IPS DF 6.9 (cell line): ENCODE results near the gene MPPE1.

Source experiments
- DNase-seq: peaks from one replicate; pipeline ENCODE4 v3.0.0-alpha.2; 2013; ENCODE audit warnings: low read depth, low spot score
- H3K27ac ChIP-seq: one replicate; pipeline ENCODE4 v1.5.1; 2013; ENCODE audit warnings: low read length, control low read depth
- H3K27me3 ChIP-seq: 2 replicates; pipeline ENCODE4 v1.6.1; 2013; ENCODE audit warnings: mild to moderate bottlenecking, low read length; ENCODE audit not compliant: control insufficient read depth, insufficient read depth
- H3K36me3 ChIP-seq: 2 replicates; pipeline ENCODE4 v1.6.1; 2013; ENCODE audit warnings: low read length; ENCODE audit not compliant: control insufficient read depth, insufficient read depth
- H3K4me1 ChIP-seq: 2 replicates; pipeline ENCODE4 v1.6.1; 2013; ENCODE audit warnings: low read length; ENCODE audit not compliant: control insufficient read depth, insufficient read depth
- H3K4me3 ChIP-seq: 2 replicates; pipeline ENCODE4 v1.5.1; 2013; ENCODE audit warnings: mild to moderate bottlenecking, low read length
- H3K9me3 ChIP-seq: 2 replicates; pipeline ENCODE4 v1.6.1; 2013; ENCODE audit warnings: low read length, inconsistent platforms; ENCODE audit not compliant: control insufficient read depth, insufficient read depth
- WGBS: extraction: QIAGEN DNeasy Blood & Tissue Kit; methylation state at CpG from one replicate; pipeline ENCODE4 v1.1.7; 2013; ENCODE audit warnings: mixed read lengths, missing lambda C conversion rate; ENCODE audit not compliant: insufficient read length, insufficient coverage; 5-methylcytosine and 5-hydroxymethylcytosine counted together

MPPE1 gene

DNA sequence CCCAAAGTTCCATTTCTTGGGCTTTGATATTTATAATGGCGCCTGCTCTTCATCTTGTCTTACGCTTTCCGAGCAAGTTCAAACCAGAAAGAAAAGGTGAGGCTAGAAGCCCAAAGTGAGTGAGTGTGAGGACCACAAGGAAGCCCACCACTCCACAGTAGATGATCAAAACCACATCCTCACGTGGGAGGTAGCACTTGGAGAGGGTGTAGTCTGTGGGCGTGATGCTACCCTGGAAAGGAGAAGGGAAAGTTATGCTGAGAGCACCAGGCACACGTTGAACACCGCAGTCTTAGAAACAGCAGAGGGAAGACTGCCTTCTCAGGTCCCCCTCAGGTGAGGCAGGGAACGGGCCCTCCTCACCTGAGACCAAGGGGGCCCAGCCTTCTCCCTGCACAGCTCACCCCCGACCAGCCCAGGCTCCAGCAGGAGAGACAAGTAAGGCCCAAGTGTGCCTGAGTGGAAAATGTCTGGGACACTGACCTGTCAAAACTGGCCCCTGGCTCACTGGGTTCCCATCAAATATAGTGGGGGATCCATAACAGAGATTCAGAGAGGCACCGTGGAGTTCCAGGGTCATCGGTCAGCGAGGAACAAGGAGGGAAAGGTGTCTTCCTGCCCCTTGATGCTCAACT, 23.6 kb downstream of the MPPE1 start:
- no peaks in the 10 kb centered on the region for H3K27me3 ChIP-seq
- H3K4me3 ChIP-seq, result no peak overlapping the region
- peaks cover 9% of the 10 kb centered on the region for H3K36me3 ChIP-seq
- no peaks in the 10 kb centered on the region for H3K9me3 ChIP-seq
- H3K27ac ChIP-seq, result no peak overlapping the region
- WGBS, result no CpG with 5 or more reads among the region's 12 CpGs
- no peak for DNase-seq
- H3K4me1 ChIP-seq, result no peaks in the 10 kb centered on the region

DNA sequence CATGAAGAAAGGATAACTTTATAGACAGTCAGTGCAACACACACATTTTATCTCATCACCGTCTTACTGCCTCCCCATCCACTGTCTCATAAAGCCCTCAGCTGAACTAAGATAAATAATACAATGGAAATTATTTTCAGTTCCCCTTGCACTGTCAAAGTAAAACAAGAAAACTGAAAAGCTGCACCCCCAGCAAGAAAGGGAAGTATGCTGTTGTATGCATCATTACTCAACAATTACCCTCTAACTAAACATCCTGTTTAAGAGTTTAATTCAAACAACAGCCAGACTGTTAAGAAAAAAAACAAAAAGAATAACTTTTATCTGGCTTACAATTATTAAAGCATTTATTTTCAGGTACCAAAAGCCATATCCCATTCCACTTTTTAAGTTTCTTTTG, 25.0 kb downstream of the MPPE1 start:
- no peak overlapping the region for H3K27ac ChIP-seq
- H3K4me1 ChIP-seq, result no peaks in the 10 kb centered on the region
- peaks cover 9% of the 10 kb centered on the region for H3K36me3 ChIP-seq
- DNase-seq, result no peak
- H3K9me3 ChIP-seq, result no peaks in the 10 kb centered on the region
- no CpG with 5 or more reads among the region's 1 CpG for WGBS
- H3K4me3 ChIP-seq, result no peak overlapping the region
- no peaks in the 10 kb centered on the region for H3K27me3 ChIP-seq

DNA sequence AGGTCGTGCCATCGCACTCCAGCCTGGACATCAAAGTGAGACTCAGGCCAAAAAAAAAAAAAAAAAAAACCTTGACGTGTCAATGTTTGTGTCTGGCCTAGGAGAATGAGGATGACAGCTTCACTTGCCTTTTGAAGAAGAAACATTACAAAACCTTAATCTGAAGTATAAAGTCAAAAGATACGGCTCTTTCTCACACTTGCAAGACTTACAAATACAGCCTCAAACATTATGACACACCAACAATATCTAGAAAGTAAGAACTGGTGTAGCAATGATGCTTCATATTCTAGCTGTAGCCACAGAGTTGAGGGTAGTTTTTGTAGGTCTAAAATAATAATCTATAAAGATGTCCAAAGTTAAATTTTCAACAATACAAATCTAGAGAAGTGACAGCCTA, 25.5 kb downstream of the MPPE1 start:
- Histone ChIP-seq H3K4me1 (no peaks in the 10 kb centered on the region), H3K27me3 (no peaks in the 10 kb centered on the region), H3K36me3 (peaks cover 9% of the 10 kb centered on the region), H3K4me3 (no peak overlapping the region), H3K27ac (no peak overlapping the region), H3K9me3 (no peaks in the 10 kb centered on the region)
- no CpG with 5 or more reads among the region's 4 CpGs for WGBS
- no peak for DNase-seq

DNA sequence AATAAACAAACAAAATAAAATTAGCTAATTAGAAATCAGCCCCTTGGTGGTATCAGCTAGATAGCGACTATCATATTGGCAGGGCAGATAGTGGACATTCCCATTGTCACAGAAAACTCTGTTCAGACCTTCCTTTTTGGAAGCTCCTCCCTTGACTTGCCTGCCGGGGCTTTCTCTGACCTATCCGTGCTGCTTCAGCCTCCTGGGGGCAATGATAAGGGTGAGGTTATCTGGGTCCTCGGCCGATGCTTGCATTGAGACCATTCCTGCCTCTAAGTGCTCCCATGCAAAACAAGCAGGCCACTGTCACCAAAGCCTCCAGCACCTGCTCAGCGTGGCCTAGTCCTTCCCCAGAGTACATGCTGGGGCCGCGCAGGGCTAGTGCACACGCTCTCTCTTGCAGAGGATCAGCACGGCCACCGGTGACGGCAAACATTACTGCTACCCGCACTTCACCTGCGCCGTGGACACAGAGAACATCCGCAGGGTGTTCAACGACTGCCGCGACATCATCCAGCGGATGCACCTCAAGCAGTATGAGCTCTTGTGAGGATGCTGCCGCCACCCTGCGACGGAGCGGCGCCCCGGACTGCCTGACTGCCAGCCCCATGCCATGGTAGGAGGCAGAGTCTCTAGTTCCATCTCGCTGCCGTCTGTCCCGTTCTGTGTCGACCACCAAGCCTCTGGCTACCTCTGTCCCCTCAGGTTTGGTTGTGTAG, 27.4 kb downstream of the MPPE1 start:
- Histone ChIP-seq H3K4me1 (no peaks in the 10 kb centered on the region), H3K9me3 (no peaks in the 10 kb centered on the region), H3K4me3 (no peak overlapping the region), H3K36me3 (peaks cover 4% of the 10 kb centered on the region; the same call in 1 of the 2 replicates), H3K27me3 (no peaks in the 10 kb centered on the region), H3K27ac (no peak overlapping the region)
- WGBS, result no CpG with 5 or more reads among the region's 30 CpGs
- no peak for DNase-seq

DNA sequence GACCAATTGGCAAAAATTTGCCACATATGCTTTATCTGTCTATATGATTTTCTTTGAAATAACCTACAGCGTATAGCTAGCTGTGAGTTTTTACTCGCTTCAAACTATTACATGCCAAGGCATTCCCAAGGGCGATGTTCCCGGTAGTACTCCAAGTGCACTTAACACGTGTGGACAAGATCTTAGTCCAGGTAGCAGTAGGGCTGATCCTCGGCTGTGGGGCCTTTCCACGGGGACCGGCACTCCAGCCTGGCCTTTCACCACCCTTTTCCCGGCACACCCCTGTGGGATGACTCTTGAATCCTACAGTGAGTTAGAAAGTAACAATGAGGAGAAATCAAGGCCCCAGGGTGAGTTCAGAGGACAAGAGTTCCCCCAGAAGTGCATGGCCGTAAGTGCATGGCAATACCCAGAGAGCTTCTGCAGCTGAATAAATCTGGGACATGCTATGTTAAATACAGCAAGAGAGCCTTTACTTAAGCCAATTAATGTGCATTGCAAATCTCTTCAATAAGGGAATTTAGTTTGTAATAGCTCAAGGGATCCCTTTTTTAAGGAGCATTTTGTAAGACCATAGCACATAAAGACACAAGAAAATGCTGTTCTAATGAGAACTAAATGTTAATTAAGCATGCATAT, 30.5 kb downstream of the MPPE1 start:
- Histone ChIP-seq H3K27me3 (no peaks in the 10 kb centered on the region), H3K27ac (no peak overlapping the region), H3K4me3 (no peak overlapping the region), H3K9me3 (no peaks in the 10 kb centered on the region), H3K36me3 (peaks cover 4% of the 10 kb centered on the region; the same call in 1 of the 2 replicates), H3K4me1 (no peaks in the 10 kb centered on the region)
- no CpG with 5 or more reads among the region's 10 CpGs for WGBS
- no peak for DNase-seq

DNA sequence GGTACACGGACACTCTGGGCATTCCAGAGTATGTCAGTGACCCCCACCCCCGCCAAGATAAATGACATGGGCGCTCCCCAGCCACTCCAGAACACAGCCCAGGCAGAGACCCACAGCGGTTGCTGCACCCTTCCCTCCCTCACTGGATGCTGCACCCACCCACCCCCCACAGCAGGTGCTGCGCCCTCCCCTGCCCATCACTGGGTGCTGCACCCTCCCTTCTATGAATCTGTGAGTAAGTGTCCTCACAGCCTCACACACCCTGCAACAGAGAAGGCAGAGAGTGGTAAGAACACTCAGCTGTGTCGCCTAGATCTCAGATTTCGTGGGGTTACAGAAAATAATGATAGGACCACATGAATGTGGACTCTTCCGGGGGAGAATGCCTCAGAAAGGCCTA, 33.4 kb downstream of the MPPE1 start:
- Histone ChIP-seq H3K4me3 (no peak overlapping the region), H3K9me3 (no peaks in the 10 kb centered on the region), H3K4me1 (no peaks in the 10 kb centered on the region), H3K27me3 (no peaks in the 10 kb centered on the region), H3K27ac (no peak overlapping the region), H3K36me3 (no peaks in the 10 kb centered on the region)
- no CpG with 5 or more reads among the region's 8 CpGs for WGBS
- no peak for DNase-seq

DNA sequence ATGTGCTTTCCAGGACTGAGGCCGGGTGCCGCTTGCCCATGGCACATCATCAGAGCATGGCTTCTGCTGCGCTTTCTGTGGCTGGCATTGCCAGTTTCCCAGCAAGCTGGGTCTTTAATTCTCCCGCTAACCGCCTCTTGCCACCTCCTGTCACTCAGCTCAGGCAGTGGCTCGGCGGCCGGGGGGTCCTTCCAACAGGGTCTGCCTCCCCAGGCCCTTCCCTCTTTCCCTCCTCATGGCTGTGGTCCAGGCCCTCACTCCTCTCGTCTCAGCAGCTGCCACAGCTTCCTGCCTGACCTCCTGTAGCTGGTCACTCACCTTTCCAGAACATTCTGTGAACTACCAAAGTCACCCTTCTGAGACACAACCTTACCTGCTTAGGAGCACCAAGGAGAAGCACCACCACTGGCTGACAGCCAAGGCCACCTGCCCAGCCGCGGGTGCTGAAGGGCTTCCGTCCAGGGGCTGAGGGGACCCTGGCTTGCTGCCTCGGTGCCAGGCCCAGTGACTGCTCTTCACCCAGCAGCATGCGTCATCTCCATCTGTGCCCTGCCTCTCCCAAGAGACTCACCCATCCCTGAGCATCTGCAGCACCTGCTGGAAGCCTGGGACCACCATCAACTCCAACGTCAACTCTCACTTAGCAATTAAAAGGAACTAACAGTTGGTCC, 34.3 kb downstream of the MPPE1 start:
- WGBS, result no CpG with 5 or more reads among the region's 15 CpGs
- H3K27ac ChIP-seq, result no peak overlapping the region
- H3K36me3 ChIP-seq, result no peaks in the 10 kb centered on the region
- no peaks in the 10 kb centered on the region for H3K9me3 ChIP-seq
- H3K4me3 ChIP-seq, result no peak overlapping the region
- DNase-seq, result no peak
- no peaks in the 10 kb centered on the region for H3K27me3 ChIP-seq
- no peaks in the 10 kb centered on the region for H3K4me1 ChIP-seq

DNA sequence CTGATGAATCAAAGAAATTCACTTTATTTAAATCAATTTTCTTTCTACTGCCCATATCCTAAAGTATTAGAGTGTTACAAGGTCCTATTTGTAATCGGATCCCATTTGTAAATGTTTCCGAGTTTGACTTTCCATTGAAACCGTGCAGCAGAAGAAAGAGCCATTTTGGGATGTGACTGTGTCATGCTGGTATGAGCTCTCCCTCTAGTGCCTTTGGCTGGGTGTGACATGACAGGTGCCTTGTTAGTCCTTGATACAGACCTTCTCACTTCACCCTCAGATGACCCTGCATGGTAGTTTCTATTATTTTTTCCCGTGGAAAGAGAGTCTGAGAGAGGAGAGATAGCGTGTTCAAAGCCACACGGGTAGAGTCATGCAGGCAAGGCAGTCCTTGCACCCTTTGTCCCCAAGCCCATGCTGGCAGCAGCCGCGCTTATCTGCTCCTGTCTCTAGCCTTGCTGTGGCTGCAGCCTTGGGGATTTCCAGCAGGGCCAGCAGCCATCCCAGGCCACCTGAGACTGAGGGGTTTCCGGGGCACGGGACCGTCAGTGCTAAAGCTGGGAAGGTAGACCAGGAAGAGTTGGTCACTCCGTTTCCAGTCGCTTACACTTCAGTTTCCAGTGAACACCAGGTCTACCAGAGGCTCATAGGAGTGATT, 35.5 kb downstream of the MPPE1 start:
- Histone ChIP-seq H3K27me3 (no peaks in the 10 kb centered on the region), H3K9me3 (no peaks in the 10 kb centered on the region), H3K36me3 (no peaks in the 10 kb centered on the region), H3K4me3 (no peak overlapping the region), H3K4me1 (no peaks in the 10 kb centered on the region), H3K27ac (no peak overlapping the region)
- WGBS, result no CpG with 5 or more reads among the region's 13 CpGs
- DNase-seq, result no peak

DNA sequence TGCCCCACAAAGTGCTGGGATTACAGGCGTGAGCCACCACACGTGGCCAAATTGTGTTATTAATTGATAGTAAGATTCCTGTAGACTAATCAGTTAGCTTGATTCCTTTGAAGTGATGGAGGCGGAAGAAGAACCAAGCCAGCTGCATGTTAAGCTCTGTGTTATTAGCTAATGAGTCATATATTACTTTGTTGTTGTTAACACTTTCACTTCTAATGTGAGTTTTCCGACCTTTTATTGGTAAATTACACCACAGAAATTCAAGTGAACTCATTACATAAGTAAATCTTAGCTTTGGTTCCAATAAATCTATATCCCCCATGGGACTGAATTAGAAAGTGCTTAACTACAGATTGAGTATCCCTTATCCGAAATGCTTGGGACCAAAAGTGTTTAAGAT, 36.6 kb downstream of the MPPE1 start:
- Histone ChIP-seq H3K4me1 (no peaks in the 10 kb centered on the region), H3K9me3 (no peaks in the 10 kb centered on the region), H3K27me3 (no peaks in the 10 kb centered on the region), H3K4me3 (no peak overlapping the region), H3K27ac (no peak overlapping the region), H3K36me3 (no peaks in the 10 kb centered on the region)
- WGBS, result no CpG with 5 or more reads among the region's 5 CpGs
- DNase-seq, result no peak

DNA sequence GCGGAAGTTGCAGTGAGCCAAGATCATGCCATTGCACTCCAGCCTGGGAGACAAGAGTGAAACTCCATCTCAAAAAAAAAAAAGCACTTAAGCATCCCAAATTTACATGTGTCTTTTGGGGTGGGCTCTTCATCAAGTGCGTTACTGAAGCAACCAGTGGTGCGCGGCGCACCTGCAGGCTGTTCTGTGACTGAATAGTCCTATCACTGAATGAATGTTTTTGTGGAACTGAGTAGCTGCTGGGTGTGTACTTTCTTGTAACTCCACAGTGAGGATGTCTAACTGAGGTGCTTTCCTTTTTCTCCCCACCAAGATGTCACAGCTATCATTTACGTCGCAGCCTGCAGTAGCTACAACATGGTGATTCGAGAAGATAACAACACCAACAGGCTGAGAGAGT, 39.9 kb downstream of the MPPE1 start:
- Histone ChIP-seq H3K9me3 (no peaks in the 10 kb centered on the region), H3K27me3 (no peaks in the 10 kb centered on the region), H3K4me3 (no peak overlapping the region), H3K27ac (no peak overlapping the region), H3K36me3 (no peaks in the 10 kb centered on the region), H3K4me1 (no peaks in the 10 kb centered on the region)
- no CpG with 5 or more reads among the region's 8 CpGs for WGBS
- DNase-seq, result no peak
